ENCODE results near the gene H3-3A.

Gene H3-3A

DNA sequence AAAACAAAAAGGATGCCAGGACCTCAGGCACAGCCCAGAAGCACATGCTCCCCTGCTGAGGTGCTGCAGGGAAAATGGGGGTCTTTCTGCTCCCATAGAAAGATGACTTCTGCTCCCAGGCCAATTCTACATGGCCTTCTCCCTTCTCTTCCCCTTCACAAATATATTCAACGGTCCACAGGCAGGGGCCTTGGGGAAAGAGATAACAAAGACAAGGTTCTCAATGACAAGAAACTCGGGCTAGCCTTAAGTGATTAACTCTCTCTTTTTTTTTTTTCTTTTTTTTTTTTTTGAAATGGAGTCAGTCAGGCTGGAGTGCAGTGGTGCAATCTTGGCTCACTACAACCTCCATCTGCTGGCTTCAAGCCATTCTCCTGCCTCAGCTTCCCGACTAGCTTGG is 54.2 kb downstream of the H3-3A start:
- DNase-seq = no peak

DNA sequence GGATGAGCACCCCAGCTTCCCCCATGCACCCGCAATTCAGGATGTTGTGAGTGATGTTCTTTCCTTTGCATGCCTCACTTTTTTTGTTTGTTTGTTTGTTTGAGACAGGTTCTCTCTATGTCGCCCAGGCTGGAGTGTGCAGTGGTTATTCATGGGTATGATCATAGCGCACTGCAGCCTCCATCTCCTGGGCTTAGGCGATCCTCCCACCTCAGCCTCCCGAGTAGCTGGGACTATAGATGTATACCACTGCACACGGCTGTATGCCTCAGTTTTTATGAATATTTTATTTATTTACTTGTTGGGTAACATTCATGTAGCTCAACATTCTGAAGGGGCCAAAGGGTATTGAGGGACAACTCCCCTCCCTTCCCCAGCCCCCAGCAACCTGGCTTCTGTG is 54.8 kb downstream of the H3-3A start:
- DNase-seq = no peak

DNA sequence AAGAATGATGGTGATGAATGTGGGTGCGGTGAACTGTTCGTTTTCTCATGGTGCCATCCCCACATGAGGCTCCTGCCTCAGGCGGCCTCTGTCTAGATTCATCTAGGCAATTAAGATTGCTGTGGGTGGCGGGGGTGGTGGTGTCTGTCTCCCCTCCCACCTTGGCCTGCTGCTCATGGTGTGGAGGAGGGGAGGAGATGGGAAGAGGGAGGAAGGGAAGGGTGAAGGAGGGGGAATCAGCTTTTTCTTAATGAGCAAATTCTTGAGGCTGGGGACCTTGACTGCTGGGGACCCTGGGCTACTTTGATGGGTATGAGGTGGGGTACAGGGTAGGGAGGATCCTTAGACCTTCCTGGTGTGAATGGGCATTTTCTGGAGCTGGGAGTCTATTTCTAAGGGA is 55.8 kb downstream of the H3-3A start:
- DNase-seq = no peak

GRCh38 chr1:226119169-226119568 is 56.7 kb downstream of the H3-3A start:
- no peak for DNase-seq

DNA sequence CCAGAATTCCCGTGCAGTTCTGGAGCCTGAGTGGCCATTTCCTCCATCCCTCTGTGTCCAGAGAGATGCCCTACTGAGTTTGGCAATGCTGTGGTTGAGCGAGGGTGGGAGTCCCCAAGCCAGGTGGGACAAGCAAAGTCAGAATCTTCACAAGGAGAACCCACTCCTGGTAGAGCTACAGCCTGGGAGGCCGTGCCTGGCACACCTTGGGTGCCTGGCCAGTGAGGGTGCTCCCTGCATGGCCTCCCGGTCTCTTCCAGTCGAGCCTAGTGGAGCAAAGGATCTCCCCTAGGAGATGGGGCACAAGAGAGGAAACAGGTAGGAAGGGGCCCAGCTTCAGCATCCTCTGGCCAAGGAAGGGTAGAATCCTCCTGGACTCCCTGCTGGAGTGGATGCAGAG is 57.9 kb downstream of the H3-3A start:
- no peak for DNase-seq

GRCh38 chr1:226121049-226121586 is 58.6 kb downstream of the H3-3A start:
- peak; percentile 11 for DNase-seq
